Measurements from ENCODE around the gene TEX22.

GRCh38 chr14:105369653-105370040 lies 28.7 kb upstream of the TEX22 start:
- TF ChIP-seq CTCF (IDR thresholded peaks at IDR 0.05) (no peak), ETV6 (CRISPR knock-in tag; IDR thresholded peaks at IDR 0.05) (no peak), FOXP4 (CRISPR knock-in tag; IDR thresholded peaks at IDR 0.05) (no peak)

All from WTC11 (cell line).